ENCODE results near the gene WTIP.
"Not testable (repeated sequence)": the region's sequence is repeated elsewhere in the genome, so short reads cannot be mapped to it uniquely, and the experiment has no call there.

Gene WTIP

DNA sequence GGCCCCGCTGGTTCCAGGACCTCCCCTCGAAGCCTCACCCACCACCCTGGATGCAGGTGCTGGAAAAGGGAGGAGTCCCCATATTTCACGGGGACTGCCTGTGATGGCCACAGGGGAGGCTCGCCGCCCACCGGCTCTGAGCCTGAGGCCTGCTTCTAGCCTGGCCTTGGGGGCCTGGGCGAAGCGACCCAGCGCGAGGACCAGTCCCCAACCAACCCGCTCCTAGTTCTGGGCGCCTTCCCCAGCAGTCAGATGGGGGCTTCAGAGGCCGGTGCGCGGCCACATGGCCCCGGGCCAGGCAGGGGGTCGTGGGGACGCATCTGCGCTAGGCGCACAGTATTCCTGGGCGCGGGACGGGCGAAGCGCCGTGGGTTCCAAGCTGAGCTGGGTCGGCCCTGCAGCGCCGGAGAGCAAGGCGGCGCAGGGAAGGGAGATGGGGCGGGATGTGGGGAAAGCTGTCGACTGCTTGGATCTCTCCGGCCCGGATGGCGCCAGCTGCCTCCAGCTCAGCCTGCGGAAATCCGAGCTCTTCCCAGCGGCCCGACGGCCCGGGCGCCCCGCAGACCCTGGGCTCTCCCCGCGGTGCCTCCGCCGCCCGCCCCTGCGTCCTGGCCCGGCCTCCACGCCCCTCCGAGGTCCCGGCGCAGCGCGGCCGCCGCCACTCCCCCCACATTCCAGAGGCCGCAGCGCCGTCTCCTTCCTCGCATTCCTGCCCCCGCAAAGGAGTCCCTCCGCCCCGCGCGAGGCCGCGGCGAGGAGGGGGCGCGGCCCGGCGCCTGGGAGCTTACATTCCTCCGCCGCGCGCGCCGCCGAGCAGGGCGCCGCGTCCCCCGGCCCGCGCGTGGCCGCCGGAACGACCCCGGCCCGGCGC is at the start of gene WTIP:
Gene WTIP (plus strand): TSS at position 788 of the 871 bp plus-strand sequence. CDS start 217 bp downstream, outside the sequence.
- H3K4me3 ChIP-seq (ENCODE audit: low read length), result peak within 1 kb of the TSS; percentile 72
- TF ChIP-seq, protein P1, sequence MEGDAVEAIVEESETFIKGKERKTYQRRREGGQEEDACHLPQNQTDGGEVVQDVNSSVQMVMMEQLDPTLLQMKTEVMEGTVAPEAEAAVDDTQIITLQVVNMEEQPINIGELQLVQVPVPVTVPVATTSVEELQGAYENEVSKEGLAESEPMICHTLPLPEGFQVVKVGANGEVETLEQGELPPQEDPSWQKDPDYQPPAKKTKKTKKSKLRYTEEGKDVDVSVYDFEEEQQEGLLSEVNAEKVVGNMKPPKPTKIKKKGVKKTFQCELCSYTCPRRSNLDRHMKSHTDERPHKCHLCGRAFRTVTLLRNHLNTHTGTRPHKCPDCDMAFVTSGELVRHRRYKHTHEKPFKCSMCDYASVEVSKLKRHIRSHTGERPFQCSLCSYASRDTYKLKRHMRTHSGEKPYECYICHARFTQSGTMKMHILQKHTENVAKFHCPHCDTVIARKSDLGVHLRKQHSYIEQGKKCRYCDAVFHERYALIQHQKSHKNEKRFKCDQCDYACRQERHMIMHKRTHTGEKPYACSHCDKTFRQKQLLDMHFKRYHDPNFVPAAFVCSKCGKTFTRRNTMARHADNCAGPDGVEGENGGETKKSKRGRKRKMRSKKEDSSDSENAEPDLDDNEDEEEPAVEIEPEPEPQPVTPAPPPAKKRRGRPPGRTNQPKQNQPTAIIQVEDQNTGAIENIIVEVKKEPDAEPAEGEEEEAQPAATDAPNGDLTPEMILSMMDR (conservative IDR thresholded peaks at IDR 0.05; ENCODE audit: low read depth, low read length), result no peak
- peak; percentile 68 for DNase-seq (ENCODE audit: low read depth)

DNA sequence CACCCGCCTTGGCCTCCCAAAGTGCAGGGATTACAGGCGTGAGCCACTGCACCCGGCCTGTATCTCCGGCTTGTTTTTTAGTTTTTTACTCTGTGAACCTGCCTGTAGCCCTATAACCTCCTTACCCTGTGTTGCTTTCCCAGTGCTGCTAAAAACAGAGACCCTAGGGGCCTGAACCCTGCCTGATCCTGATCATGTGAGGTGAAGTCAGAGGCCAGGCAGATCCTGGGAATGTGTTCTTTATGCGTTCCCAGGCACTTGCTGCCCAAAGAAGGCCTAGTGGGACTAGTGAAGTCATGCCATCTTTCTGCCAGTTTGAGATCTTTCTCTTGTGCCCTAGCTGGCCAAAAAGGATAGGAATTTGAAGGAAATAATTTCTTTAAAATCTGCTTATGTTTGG is 48.8 kb upstream of the WTIP start:
- peak; percentile 76 for DNase-seq (ENCODE audit: low read depth)
- TF ChIP-seq, protein P1 (conservative IDR thresholded peaks at IDR 0.05; ENCODE audit: low read depth, low read length), result no peak
- H3K4me3 ChIP-seq (ENCODE audit: low read length), result no peak overlapping the region

DNA sequence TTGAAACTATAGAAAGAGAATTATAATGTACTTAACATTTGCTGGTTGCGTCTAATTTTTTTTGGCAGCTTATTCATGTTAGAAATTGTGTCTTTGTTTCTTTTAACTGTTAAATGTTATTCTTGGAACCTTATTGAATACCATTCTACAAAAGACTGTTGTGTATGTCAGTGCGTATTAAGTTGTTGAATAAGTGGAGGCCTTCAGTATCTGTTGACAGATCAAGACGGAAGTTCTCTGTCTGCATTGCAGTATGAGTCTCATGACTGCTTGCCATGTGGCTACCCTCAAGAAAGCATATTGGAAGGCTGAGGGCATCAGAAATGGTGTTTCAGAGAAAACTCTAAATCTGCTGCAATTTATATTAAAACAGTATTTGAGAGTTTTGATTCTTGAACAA is 44.8 kb upstream of the WTIP start:
- TF ChIP-seq, protein P1 (conservative IDR thresholded peaks at IDR 0.05; ENCODE audit: low read depth, low read length), result no peak
- DNase-seq (ENCODE audit: low read depth), result no peak
- H3K4me3 ChIP-seq (ENCODE audit: low read length), result no peak overlapping the region

DNA sequence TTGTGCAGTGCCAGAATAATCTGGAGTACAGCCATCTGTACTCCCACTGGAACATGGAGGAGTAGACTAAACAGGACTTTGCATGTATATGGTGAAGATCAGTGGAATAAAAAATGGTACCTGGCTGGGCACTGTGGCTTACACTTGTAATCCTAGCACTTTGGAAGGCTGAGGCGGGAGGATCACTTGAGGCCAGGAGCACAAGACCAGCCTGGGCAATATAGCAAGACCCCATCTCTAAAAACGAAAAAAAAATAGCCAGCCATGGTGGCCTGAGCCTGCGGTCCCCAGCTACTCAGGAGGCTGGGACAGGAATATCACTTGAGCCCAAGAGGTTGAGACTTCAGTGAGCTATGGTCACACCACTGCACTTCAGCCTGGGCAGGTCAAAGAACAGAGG is 33.4 kb upstream of the WTIP start:
- DNase-seq (ENCODE audit: low read depth), result no peak
- H3K4me3 ChIP-seq (ENCODE audit: low read length), result no peak overlapping the region
- TF ChIP-seq, protein P1 (conservative IDR thresholded peaks at IDR 0.05; ENCODE audit: low read depth, low read length), result no peak

DNA sequence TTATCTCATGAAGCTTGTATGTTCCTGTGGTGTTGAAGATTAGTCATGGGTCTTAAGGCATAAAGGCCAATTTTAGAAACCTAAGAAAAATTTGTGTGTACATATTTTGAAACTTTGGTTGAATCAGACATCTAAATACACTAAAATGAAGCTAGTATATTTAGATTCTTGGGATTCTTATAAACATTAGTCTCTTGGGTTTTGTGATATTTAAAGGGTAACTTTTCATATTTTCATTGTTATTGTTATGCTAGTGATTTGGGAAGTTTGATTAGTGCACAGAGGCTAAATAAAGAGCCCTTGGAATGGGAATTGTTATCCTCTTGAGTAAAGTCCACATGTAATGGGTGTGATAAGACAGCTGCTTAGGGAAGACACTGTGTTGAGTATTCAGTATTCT is 28.8 kb upstream of the WTIP start:
- DNase-seq (ENCODE audit: low read depth), result no peak

DNA sequence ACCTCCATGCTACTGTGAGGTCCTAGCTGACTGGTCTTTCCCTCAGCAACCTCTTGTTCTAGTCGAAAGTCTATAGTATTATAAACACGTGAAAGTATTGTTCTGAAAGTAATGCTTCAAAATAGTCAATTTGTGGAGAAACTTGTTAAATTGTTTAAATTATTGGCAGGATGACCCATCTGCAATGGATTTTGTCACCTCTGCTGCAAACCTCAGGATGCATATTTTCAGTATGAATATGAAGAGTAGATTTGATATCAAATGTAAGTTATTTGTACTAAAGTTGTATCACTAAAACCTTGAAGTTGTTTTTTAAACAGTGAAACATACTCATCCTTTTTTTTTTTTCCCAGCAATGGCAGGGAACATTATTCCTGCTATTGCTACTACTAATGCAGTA is 27.5 kb upstream of the WTIP start:
- TF ChIP-seq, protein P1 (conservative IDR thresholded peaks at IDR 0.05; ENCODE audit: low read depth, low read length), result no peak
- H3K4me3 ChIP-seq (ENCODE audit: low read length), result no peak overlapping the region
- no peak for DNase-seq (ENCODE audit: low read depth)

More for the DNA sequence above, 28.8 kb upstream of the WTIP start:
- TF ChIP-seq, protein P1 (conservative IDR thresholded peaks at IDR 0.05; ENCODE audit: low read depth, low read length), result no peak
- no peak overlapping the region for H3K4me3 ChIP-seq (ENCODE audit: low read length)

DNA sequence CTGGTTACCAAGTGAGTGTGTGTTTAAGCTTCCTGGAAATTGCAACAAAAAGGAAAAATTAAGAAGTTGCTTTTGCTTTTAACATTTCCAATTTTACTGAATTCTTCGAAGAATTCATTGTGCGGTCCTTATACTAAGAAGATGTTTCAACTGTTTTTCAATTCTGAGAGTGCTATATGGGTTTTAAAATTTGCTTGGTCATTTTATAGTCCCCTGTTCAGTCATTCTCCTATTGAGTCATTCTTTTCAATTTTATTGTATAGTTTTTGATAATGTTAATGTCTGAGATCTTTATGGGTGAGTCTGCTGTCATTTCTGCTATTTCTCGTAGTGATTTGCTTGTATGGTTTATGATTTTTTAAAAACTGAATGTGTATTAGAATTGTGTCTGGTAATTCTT is 26.9 kb upstream of the WTIP start:
- DNase-seq (ENCODE audit: low read depth), result no peak
- no peak overlapping the region for H3K4me3 ChIP-seq (ENCODE audit: low read length)
- TF ChIP-seq, protein P1 (conservative IDR thresholded peaks at IDR 0.05; ENCODE audit: low read depth, low read length), result no peak

DNA sequence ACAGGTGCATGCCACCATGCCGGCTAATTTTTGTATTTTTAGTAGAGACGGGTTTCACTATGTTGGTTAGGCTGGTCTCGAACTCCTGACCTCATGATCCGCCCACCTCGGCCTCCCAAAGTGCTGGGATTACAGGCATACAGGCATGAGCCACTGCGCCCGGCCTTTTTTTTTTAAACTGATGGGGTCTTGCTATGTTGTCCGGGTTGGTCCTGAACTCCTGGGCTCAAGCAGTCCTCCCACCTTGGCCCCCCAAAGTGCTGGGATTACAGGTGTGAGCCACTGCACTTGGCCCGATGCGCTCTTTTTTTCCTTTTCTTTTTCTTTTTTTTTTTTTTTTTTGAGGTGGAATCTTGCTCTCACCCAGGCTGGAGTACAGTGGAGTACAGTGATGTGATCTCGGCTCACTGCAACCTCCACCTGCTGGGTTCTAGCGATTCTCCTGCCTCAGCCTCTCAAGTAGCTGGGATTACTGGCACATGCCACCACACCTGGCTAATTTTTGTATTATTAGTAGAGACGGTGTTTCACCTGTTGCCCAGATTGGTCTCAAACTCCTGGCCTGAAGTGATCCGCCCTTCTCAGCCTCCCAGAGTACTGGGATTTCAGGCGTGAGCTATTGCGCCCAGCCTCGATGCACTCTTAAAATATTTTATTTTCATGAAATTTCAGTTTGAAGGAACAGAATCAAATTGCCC is 25.6 kb upstream of the WTIP start:
- not testable (repeated sequence) for DNase-seq (ENCODE audit: low read depth); H3K4me3 ChIP-seq (ENCODE audit: low read length)
